Measurements from ENCODE around the gene ASCC3. TPM values are rescaled to one million over a fixed set of nuclear protein-coding genes. Genes with fewer than 3 reads are reported as not detected.
"Not testable (repeated sequence)": the region's sequence is repeated elsewhere in the genome, so short reads cannot be mapped to it uniquely, and the experiment has no call there.

ASCC3 gene
- total RNA-seq, 1 experiment from 2014 or later, result 79.3 TPM

DNA sequence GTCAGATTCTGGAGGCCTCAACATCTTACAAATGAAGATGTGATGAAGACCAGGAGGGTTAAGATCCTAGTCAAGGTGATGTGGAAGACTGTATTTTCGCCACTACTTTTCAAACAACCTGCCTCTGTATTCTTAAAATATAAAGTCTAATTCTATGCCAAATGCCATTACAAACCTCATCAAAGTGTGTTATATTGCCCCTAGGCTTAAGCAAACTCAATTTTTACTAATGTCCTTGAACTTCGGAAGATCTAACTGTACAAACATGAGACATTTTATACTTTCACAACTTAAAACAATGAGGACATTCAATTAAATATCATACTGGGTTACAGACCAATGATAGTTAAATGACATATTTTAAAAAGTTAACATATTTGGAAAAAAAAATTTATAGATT, 19.1 kb downstream of the ASCC3 start:
- H3K27me3 ChIP-seq, result no peaks in the 10 kb centered on the region
- H3K9me3 ChIP-seq (replicated peaks), result no peaks in the 10 kb centered on the region; the same call in 1 of the 2 replicates
- no peak for DNase-seq
- H3K36me3 ChIP-seq, result peaks cover 73% of the 10 kb centered on the region
- H3K27ac ChIP-seq, result no peak overlapping the region
- H3K4me3 ChIP-seq, result no peak overlapping the region
- H3K4me1 ChIP-seq, result no peaks in the 10 kb centered on the region

DNA sequence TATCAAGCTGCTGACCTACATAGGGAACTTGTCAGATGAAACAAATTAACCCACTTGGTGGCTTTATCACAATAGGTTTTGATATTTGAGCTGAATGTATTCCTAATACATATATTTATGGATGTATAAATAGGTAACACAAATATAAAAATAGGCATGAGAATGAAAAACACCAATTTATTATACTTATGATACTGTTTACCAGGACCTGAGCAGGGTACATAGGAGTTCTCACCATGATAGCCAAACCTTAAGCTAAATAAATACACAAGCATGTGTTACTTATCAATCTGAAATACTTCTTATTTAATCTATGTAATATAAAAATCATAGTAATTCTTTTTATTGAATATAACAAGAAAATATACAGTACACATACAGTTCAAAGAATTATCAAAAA, 25.0 kb downstream of the ASCC3 start:
- no peak overlapping the region for H3K4me3 ChIP-seq

DNA sequence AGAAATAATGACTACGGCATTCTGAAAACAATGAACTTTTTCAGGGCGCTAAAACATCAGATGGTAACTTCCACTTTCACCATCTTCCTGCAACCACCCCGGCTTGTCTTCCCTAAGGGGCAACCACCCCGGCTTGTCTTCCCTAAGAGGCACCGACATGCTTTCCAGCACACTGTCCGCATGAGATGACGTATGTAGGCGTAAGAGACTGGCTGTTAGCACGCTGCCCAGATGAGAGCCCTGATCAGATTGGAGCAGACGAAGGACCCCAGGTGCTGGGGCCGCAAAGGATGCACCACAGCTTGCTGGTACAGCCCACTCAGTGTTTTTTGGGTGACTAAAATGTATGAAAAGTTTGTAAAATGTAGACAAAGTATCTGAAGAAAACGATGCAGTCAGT, 29.3 kb downstream of the ASCC3 start:
- Histone ChIP-seq H3K27me3 (no peaks in the 10 kb centered on the region), H3K36me3 (peaks cover 38% of the 10 kb centered on the region), H3K4me3 (no peak overlapping the region), H3K9me3 (replicated peaks) (peaks cover 10% of the 10 kb centered on the region), H3K4me1 (no peaks in the 10 kb centered on the region), H3K27ac (no peak overlapping the region)
- DNase-seq, result no peak

More for the DNA sequence above, 25.0 kb downstream of the ASCC3 start:
- H3K27me3 ChIP-seq, result no peaks in the 10 kb centered on the region
- no peak overlapping the region for H3K27ac ChIP-seq
- H3K36me3 ChIP-seq, result peaks cover 59% of the 10 kb centered on the region
- no peaks in the 10 kb centered on the region for H3K4me1 ChIP-seq
- DNase-seq, result no peak
- H3K9me3 ChIP-seq (replicated peaks), result peaks cover 10% of the 10 kb centered on the region

DNA sequence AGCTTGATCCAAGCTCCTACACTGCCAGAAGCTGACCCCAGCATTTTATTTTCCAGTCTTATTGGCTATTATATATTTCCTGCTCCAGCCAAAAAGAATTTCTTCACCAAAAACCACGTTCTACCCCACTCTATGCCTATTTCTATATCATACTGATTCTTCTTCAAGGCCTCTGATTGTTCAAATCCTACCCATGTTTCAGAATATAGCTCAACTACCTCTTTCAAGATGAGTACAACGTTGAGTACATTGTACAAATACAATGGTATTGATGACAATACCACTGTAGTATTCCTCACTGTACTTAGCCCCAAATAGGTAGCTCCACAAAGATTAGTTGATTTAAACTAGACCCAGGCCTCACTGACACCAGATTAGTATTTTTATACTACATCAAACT, 31.0 kb downstream of the ASCC3 start:
- Histone ChIP-seq H3K27ac (no peak overlapping the region), H3K9me3 (replicated peaks) (no peaks in the 10 kb centered on the region), H3K4me1 (peaks cover 3% of the 10 kb centered on the region; the same call in 1 of the 2 replicates), H3K27me3 (no peaks in the 10 kb centered on the region), H3K36me3 (peaks cover 29% of the 10 kb centered on the region), H3K4me3 (no peak overlapping the region)
- DNase-seq, result no peak

GRCh38 chr6:100846276-100846675, 34.9 kb downstream of the ASCC3 start:
- H3K4me1 ChIP-seq, result peaks cover 3% of the 10 kb centered on the region; the same call in 1 of the 2 replicates
- H3K4me3 ChIP-seq, result no peak overlapping the region
- no peak overlapping the region for H3K27ac ChIP-seq
- H3K36me3 ChIP-seq, result peaks cover 25% of the 10 kb centered on the region
- no peaks in the 10 kb centered on the region for H3K27me3 ChIP-seq
- DNase-seq, result peak in 1 of 2 experiments; percentile 11
- H3K9me3 ChIP-seq (replicated peaks), result no peaks in the 10 kb centered on the region

- DNase-seq, result no peak
- peaks cover 25% of the 10 kb centered on the region for H3K36me3 ChIP-seq
- H3K27me3 ChIP-seq, result no peaks in the 10 kb centered on the region
- H3K4me1 ChIP-seq, result peaks cover 3% of the 10 kb centered on the region; the same call in 1 of the 2 replicates
- H3K27ac ChIP-seq, result no peak overlapping the region
- H3K9me3 ChIP-seq (replicated peaks), result no peaks in the 10 kb centered on the region
- no peak overlapping the region for H3K4me3 ChIP-seq
These were observed 35.5 kb downstream of the ASCC3 start for GRCh38 chr6:100845676-100846075.

GRCh38 chr6:100839419-100839818, 41.7 kb downstream of the ASCC3 start:
- Histone ChIP-seq H3K27me3 (no peaks in the 10 kb centered on the region), H3K27ac (no peak overlapping the region), H3K9me3 (replicated peaks) (no peaks in the 10 kb centered on the region; the same call in 1 of the 2 replicates), H3K36me3 (peaks cover 14% of the 10 kb centered on the region), H3K4me3 (no peak overlapping the region), H3K4me1 (no peaks in the 10 kb centered on the region)
- no peak for DNase-seq

GRCh38 chr6:100838011-100838410, 43.1 kb downstream of the ASCC3 start:
- peaks cover 18% of the 10 kb centered on the region for H3K36me3 ChIP-seq
- no peaks in the 10 kb centered on the region; the same call in 1 of the 2 replicates for H3K9me3 ChIP-seq (replicated peaks)
- H3K4me3 ChIP-seq, result no peak overlapping the region
- H3K27me3 ChIP-seq, result no peaks in the 10 kb centered on the region
- H3K4me1 ChIP-seq, result no peaks in the 10 kb centered on the region
- no peak overlapping the region for H3K27ac ChIP-seq
- DNase-seq, result no peak

DNA sequence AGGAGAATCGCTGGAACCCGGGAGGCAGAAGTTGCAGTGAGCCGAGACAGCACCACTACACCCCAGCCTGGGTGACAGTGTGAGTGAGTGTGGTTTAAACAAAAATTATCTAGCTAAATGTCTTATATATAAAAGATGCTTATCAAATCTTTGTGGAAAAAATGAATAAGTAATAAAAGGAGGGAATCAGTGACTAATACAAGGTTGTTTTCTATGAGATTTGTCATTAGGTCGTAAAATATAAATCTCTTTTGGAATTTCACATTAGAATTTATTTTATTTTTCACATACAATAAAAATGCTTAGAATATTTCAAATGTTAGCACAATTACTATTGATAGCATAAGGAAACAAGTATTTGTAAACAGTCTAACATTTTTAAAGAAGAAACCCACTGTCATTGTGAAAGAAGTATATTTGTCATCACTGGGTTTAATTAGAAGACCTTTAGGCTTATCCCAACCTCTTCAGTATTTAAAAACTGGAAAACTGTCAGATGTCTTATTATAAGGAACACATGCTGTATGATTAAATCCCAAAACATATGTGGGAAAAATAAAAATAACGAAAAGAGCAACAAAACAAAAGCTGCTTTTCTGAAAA, 47.1 kb downstream of the ASCC3 start:
- H3K27ac ChIP-seq, result no peak overlapping the region
- no peaks in the 10 kb centered on the region; the same call in 1 of the 2 replicates for H3K9me3 ChIP-seq (replicated peaks)
- no peaks in the 10 kb centered on the region for H3K27me3 ChIP-seq
- H3K4me3 ChIP-seq, result no peak overlapping the region
- H3K4me1 ChIP-seq, result no peaks in the 10 kb centered on the region
- peaks cover 24% of the 10 kb centered on the region for H3K36me3 ChIP-seq
- DNase-seq, result no peak

- H3K4me3 ChIP-seq; H3K4me1 ChIP-seq; H3K9me3 ChIP-seq (replicated peaks); H3K27ac ChIP-seq; DNase-seq; H3K27me3 ChIP-seq: not testable (repeated sequence)
- H3K36me3 ChIP-seq, result peaks cover 26% of the 10 kb centered on the region
These were observed 52.0 kb downstream of the ASCC3 start for GRCh38 chr6:100829077-100829595.

DNA sequence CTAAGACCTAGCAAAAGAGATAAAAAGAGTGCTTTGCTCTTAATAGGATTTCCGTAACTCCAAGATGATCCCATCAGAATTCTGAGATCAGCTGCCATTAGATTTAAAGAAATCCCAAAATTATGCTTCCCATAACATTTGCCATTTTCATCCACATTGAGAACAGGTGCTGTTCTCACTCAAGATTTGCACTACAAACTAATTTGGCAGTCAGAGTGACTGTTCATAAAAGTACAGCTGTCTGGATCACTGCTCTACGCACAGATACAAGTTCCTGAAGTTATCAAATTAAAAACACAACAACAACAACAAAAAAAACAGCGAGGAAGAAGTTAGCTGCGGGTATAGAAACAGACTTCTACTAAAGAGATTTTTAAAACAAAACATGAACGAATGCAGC, 58.1 kb downstream of the ASCC3 start:
- Histone ChIP-seq H3K4me1 (peaks cover 12% of the 10 kb centered on the region), H3K4me3 (peak overlapping the region; percentile 24), H3K36me3 (peaks cover 9% of the 10 kb centered on the region), H3K9me3 (replicated peaks) (no peaks in the 10 kb centered on the region; the same call in 1 of the 2 replicates), H3K27ac (peak overlapping the region; percentile 59), H3K27me3 (no peaks in the 10 kb centered on the region)
- DNase-seq, result peak; percentile 10 to 67

DNA sequence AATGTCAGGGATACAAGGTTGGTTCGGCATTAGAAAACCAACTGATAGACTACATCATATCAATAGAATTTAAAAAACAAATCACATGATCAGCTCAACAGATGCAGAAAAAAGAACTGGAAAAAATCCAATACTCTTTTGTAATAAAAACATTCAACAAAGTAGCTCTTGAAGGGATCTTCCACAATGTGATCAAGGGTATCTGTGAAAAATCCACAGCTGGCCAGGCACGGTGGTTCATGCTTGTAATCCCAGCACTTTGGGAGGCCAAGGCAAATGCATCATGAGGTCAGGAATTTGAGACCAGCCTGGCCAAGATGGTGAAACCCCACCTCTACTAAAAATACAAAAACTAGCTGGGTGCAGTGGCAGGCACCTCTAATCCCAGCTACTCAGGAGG, 63.1 kb downstream of the ASCC3 start:
- Histone ChIP-seq H3K27ac (no peak overlapping the region), H3K4me3 (no peak overlapping the region), H3K4me1 (peaks cover 6% of the 10 kb centered on the region), H3K27me3 (no peaks in the 10 kb centered on the region), H3K36me3 (peaks cover 4% of the 10 kb centered on the region), H3K9me3 (replicated peaks) (peaks cover 9% of the 10 kb centered on the region; the same call in 1 of the 2 replicates)
- DNase-seq, result peak in 1 of 2 experiments; percentile 13

GRCh38 chr6:100810015-100810414, 71.1 kb downstream of the ASCC3 start:
- H3K27me3 ChIP-seq, result no peaks in the 10 kb centered on the region
- no peaks in the 10 kb centered on the region for H3K4me1 ChIP-seq
- H3K27ac ChIP-seq, result no peak overlapping the region
- H3K4me3 ChIP-seq, result no peak overlapping the region
- H3K36me3 ChIP-seq, result peaks cover 5% of the 10 kb centered on the region; the same call in 1 of the 2 replicates
- no peak for DNase-seq
- H3K9me3 ChIP-seq (replicated peaks), result 0 out of 2 replicates have a peak, but pooled peaks cover 7% of the 10 kb centered on the region

DNA sequence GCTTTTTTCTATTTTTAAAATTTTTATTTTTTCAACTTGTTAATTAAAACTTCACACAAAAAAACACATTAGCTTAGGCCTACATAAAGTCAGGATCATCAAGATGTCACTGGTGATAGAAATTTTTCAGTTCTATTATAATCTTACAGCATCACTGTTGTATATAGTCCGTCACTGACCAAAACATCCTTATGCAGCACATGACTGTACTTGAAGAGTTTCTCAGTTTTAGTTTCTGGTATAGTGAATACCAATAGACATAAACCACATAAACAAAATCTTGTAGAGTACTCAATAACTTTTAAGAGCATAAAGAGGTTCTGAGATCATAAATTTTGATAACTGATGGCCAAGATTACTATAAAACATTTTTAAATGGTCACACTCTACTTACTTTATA, 71.8 kb downstream of the ASCC3 start:
- no peak overlapping the region for H3K4me3 ChIP-seq
- H3K27ac ChIP-seq, result no peak overlapping the region
- no peaks in the 10 kb centered on the region for H3K27me3 ChIP-seq
- DNase-seq, result no peak
- peaks cover 3% of the 10 kb centered on the region; the same call in 1 of the 2 replicates for H3K36me3 ChIP-seq
- 0 out of 2 replicates have a peak, but pooled peaks cover 2% of the 10 kb centered on the region for H3K9me3 ChIP-seq (replicated peaks)
- H3K4me1 ChIP-seq, result no peaks in the 10 kb centered on the region

- Histone ChIP-seq H3K4me3 (no peak overlapping the region), H3K27ac (no peak overlapping the region), H3K27me3 (no peaks in the 10 kb centered on the region), H3K4me1 (no peaks in the 10 kb centered on the region), H3K9me3 (replicated peaks) (no peaks in the 10 kb centered on the region), H3K36me3 (peaks cover 3% of the 10 kb centered on the region; the same call in 1 of the 2 replicates)
- no peak for DNase-seq
These were observed 72.4 kb downstream of the ASCC3 start for GRCh38 chr6:100808638-100809275.
